Progenitor cell of endocrine pancreas (in vitro differentiated cells): ENCODE measurements around the gene KANTR. TPM values are rescaled to one million over a fixed set of nuclear protein-coding genes. Genes with fewer than 3 reads are reported as not detected.

Experiments used
- total RNA-seq: library from RNA; stranded (reverse); gene quantifications from 2 replicates; pipeline ENCODE4 v1.2.1, GENCODE V29; 2021

The KANTR gene
- total RNA-seq, 1 donor from 2014 or later: 16.0 TPM

Other genes with a start within 250 kb of the KANTR start
- not detected in 2 replicates for gene XAGE3, start 226.1 kb upstream of the KANTR start, total RNA-seq
- 13.1 and 14.9 TPM in 2 replicates for gene FAM156B, start 196.8 kb upstream of the KANTR start, total RNA-seq
- gene FAM156A, start 135.6 kb upstream of the KANTR start, total RNA-seq: 22.0 and 27.2 TPM in 2 replicates
- 18.4 and 19.4 TPM in 2 replicates for gene GPR173, start 45.4 kb upstream of the KANTR start, total RNA-seq
- gene TSPYL2, start 11.8 kb upstream of the KANTR start, total RNA-seq: 53.6 and 54.9 TPM in 2 replicates
- 109 and 112 TPM in 2 replicates for gene KDM5C, start 131.1 kb downstream of the KANTR start, total RNA-seq
- 15.1 and 18.1 TPM in 2 replicates for gene IQSEC2, start 187.4 kb downstream of the KANTR start, total RNA-seq